ENCODE measurements around the gene PLXDC2. TPM values are rescaled to one million over a fixed set of nuclear protein-coding genes. Genes with fewer than 3 reads are reported as not detected.

PLXDC2 gene
- total RNA-seq, 1 donor from 2014 or later: 129 TPM

- H3K27ac ChIP-seq: no peak overlapping the region
- no peaks in the 10 kb centered on the region for H3K4me1 ChIP-seq
- H3K4me3 ChIP-seq: no peak overlapping the region
- no peak for TF ChIP-seq CTCF (IDR thresholded peaks at IDR 0.05)
- ATAC-seq: no peak
- no peaks in the 10 kb centered on the region for H3K36me3 ChIP-seq
- no peaks in the 10 kb centered on the region for H3K27me3 ChIP-seq
- intact Hi-C loops (cut with DNase I): no loop called here
- DNase-seq: no peak
- no peaks in the 10 kb centered on the region for H3K9me3 ChIP-seq
Measured at GRCh38 chr10:19966751-19967150, 150.5 kb downstream of the PLXDC2 start.

GRCh38 chr10:19967981-19968380 lies 151.7 kb downstream of the PLXDC2 start:
- no peaks in the 10 kb centered on the region for H3K36me3 ChIP-seq
- no peaks in the 10 kb centered on the region for H3K9me3 ChIP-seq
- no peak for ATAC-seq
- no peak overlapping the region for H3K27ac ChIP-seq
- TF ChIP-seq CTCF (IDR thresholded peaks at IDR 0.05): no peak
- H3K27me3 ChIP-seq: no peaks in the 10 kb centered on the region
- no peaks in the 10 kb centered on the region for H3K4me1 ChIP-seq
- no peak for DNase-seq
- no peak overlapping the region for H3K4me3 ChIP-seq
- intact Hi-C loops (cut with DNase I): no loop called here

- Histone ChIP-seq H3K4me1 (no peaks in the 10 kb centered on the region), H3K4me3 (no peak overlapping the region), H3K36me3 (no peaks in the 10 kb centered on the region), H3K9me3 (no peaks in the 10 kb centered on the region), H3K27ac (no peak overlapping the region), H3K27me3 (no peaks in the 10 kb centered on the region)
- DNase-seq (no peak), ATAC-seq (no peak)
- intact Hi-C loops (cut with DNase I): no loop called here
- TF ChIP-seq CTCF (IDR thresholded peaks at IDR 0.05): no peak
Measured at GRCh38 chr10:19968745-19969144, 152.5 kb downstream of the PLXDC2 start.

DNA sequence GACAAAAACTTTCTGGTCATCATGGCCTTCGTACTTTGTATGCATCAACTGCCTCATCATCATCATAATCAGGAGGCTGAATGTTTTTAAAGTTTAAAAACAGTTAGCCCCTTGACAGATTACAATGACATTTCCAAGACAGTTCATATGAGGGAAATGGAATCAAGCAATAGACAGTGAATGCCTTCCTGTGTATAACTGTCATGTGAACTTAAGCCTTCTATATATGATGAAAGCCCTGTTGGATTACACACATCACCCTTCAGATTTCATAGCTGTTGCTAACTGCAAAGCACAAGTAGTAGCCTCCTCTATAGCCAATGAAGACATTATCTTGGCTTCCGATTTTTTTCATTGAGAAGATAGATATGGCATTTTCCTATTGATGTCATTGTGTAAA lies 154.0 kb downstream of the PLXDC2 start:
- no peak overlapping the region for H3K4me3 ChIP-seq
- H3K36me3 ChIP-seq: no peaks in the 10 kb centered on the region
- H3K9me3 ChIP-seq: no peaks in the 10 kb centered on the region
- no peaks in the 10 kb centered on the region for H3K4me1 ChIP-seq
- DNase-seq (no peak), ATAC-seq (peak; percentile 62)
- intact Hi-C loops (cut with DNase I): no loop called here
- no peak overlapping the region for H3K27ac ChIP-seq
- H3K27me3 ChIP-seq: no peaks in the 10 kb centered on the region
- TF ChIP-seq CTCF (IDR thresholded peaks at IDR 0.05): no peak

GRCh38 chr10:19970717-19971116 lies 154.5 kb downstream of the PLXDC2 start:
- no peaks in the 10 kb centered on the region for H3K27me3 ChIP-seq
- H3K4me3 ChIP-seq: no peak overlapping the region
- no peak for ATAC-seq
- H3K27ac ChIP-seq: no peak overlapping the region
- intact Hi-C loops (cut with DNase I): no loop called here
- H3K4me1 ChIP-seq: no peaks in the 10 kb centered on the region
- no peak for DNase-seq
- TF ChIP-seq CTCF (IDR thresholded peaks at IDR 0.05): no peak
- H3K9me3 ChIP-seq: no peaks in the 10 kb centered on the region
- H3K36me3 ChIP-seq: no peaks in the 10 kb centered on the region

DNA sequence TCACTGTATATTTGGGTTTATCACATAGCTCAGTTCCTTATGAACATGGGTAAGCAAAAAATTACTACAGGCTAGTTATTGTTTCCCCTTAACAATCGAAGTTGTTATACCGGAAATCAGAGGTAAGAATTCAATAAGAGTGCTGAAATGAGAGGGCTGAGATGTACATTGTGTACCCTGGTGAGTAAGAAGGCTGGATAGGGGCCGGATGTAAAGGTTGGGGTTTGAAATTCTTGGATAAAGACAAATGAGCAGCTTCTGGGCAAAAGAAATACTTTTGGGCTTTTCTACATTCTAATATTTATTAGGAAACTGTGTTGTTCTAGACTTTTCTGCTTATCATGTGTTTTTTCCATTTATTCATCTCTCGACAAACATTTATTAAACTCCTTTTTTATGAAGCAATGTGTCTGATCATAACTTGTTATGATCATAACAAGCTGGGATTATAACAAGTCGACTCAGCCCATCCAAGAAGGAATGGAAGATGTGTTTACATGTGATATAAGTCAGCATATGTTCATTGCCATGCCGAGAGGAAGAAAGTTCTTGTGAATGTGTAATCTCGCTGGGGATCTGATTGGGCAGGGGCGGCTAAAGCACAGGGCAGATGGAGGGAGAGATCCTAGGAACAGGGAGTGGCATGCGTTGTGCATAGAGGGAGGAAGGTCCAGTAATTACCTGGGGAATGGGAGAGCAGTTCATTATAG lies 155.3 kb downstream of the PLXDC2 start:
- Histone ChIP-seq H3K9me3 (no peaks in the 10 kb centered on the region), H3K4me3 (no peak overlapping the region), H3K36me3 (no peaks in the 10 kb centered on the region), H3K4me1 (no peaks in the 10 kb centered on the region), H3K27ac (no peak overlapping the region), H3K27me3 (no peaks in the 10 kb centered on the region)
- TF ChIP-seq CTCF (IDR thresholded peaks at IDR 0.05): no peak
- intact Hi-C loops (cut with DNase I): no loop called here
- DNase-seq: no peak
- ATAC-seq: no peak

Measured in upper lobe of right lung (tissue), 1 donor.